Measurements from ENCODE around the gene ZNF827.

ZNF827 gene

DNA sequence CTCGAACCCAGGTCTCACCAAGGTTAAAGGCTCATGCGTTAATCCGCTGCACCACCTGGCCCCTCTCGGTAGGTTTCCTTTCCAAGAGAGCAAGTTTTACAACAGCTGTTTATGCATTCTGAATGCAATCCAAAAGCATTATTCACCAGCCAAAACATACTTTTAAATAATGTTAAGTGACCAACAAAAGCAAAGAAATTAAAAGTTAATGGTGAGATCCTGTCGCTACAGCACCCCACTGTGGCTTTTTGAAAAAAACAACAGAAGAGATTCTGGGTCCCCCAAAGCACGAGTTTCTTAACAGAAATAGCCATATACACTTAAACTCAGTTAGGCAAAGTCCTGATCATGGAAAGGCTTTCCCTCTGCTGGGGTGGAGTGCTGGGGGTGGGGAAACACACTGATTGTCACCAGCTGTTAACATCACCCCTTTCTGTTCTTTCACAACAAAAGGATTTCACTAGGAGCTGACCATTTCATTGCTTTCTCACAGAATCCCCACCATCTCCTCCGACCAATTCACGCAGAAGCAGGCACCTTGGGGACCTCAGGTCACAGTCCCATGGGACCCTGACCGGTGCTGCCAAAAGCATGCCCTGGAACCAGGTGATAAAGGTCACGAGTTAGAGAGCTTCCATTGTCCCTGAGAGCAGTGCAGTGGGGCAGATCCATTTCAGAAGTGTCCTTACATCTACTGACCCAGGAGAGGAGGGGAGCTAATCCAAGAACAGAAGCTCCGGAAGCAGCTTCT, 51.2 kb downstream of the ZNF827 start:
- peak; percentile 47 for DNase-seq (ENCODE audit: low read depth)

DNA sequence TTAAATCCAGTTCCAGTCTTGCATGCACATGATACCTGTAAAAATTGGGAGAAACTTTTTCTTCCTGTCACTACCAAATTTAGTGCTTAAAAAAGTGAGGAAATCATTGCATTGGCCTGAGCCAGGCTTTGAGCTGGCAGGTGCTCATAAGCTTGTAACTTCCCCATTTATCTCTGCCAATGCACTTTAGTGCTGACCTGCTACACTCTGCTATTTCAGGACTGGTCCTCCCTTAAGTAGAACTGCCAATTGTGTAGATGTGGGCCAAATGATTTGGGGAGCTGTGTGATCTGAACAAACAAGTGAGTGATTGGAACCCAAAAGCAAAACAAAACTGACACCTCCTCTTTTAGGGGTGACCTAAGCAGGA, 51.8 kb downstream of the ZNF827 start:
- no peak for DNase-seq (ENCODE audit: low read depth)

DNA sequence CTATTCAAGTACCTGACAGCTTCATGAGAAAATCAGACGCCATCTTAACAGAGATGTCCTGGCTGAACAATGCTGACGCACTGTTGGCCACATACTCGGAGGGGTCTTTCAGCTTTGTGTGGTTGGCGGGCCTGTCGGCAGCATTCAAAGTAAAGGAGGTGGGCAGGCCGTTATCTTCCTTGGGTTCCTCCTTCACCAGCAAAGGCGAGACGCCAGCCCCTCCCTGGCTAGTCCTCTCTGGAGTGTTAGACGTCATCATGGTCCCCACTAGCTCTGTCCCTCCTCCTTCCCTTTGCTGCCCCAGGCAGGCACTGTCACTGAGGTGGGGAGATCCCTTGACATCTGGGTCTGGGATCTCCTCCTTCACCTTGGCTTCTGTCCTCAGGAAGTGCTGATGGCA, 53.0 kb downstream of the ZNF827 start:
- no peak for DNase-seq (ENCODE audit: low read depth)

DNA sequence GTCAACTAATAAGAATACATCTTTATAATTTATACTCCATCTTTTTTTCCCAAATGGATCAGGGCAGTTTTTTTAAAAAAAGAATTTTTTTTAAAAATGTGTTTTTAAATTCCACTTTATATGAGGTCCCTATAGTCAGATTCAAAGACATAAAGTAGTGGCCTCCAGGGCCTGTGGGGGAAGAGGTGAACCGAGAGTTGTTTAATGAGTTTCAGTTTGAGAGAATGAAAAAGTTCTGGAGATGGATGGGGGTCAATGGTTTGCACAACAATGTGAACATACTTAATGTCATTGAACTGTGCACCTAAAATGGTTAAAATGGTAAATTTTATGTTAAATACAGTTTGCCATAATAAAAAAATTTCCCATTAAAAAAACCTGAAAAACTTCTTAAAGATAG, 53.8 kb downstream of the ZNF827 start:
- no peak for DNase-seq (ENCODE audit: low read depth)

DNA sequence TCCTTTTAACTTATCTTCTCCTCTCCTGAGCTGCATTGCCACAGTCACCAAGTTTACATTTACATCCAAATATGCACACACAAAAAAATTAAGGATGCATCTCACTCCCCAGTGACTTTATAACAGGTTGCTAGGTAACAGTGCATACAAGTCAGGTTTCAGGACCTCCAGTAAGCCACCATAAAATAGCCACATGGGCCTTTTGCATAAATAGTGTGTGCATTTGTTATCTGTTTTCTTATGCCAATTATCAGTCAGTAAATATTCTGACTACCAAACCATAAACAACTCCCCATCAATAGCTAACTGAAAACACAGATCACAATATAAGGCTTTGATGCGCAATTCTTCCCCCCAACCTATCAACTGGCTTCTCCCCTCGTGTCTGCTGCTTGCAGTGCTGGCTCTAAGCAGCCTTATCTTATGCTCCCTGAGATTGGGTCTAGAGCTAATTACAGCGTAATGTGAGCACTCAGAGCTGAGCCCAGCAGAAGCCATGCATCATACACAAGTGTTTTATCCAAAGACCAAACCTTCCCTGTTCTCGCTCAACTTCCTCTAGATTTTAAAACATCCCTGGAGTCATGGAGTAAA, 55.4 kb downstream of the ZNF827 start:
- DNase-seq (ENCODE audit: low read depth) = no peak

DNA sequence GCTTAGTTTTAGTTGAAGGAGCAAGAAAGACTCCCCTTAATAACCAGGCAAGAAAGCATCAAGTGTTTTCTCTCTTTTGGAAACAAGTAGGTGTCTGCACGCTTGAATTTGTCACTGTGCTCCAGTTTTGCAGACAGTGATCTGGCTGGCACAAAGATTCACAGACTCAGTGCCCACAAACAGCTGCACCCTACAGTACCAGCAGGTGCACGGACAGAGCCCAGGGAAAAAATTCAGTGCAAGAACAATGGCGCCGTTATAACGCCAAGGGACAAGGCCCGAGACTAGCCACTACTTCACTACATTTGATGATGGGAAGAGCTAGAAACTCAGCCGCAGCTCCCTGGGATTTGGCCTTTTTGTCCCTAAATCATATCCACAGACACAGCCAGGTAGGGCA, 56.0 kb downstream of the ZNF827 start:
- no peak for DNase-seq (ENCODE audit: low read depth)

DNA sequence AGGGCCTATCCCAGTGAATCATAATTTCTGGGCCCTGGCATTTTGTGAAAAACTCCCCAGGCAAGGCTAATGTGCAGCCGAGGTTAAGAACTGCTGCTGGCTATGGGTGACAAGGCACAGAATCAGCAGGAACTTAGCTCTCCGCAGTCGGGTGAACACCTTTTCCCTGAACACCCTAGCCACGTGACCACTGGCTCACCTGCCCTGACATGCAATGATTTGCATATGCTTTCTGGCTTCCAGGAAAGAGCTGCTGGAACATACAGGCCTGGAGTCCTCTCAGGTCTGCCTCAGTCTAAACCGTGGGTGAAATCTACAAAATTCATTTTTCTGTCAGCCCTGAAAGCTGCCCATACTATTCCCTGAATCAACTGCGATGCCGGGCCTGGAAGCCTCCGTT, 56.6 kb downstream of the ZNF827 start:
- DNase-seq (ENCODE audit: low read depth) = no peak

DNA sequence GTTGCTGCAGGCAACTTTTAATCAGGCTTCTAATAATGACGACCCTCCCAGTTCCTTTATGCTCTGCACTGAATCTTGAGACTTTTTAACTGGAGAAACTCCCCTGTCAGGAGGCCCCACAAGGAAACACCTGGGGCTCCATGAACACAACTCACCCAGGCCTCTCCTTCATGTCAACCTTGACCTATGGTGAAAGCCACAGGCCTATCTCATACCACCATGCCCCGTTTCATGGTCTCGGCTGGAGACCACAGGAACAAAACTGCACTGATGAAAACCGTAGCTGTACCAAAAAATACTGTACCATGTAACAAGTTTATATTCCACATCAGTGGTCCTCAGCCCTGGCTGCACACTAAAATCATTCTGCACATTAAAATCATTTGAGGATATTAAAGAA, 57.0 kb downstream of the ZNF827 start:
- no peak for DNase-seq (ENCODE audit: low read depth)

DNA sequence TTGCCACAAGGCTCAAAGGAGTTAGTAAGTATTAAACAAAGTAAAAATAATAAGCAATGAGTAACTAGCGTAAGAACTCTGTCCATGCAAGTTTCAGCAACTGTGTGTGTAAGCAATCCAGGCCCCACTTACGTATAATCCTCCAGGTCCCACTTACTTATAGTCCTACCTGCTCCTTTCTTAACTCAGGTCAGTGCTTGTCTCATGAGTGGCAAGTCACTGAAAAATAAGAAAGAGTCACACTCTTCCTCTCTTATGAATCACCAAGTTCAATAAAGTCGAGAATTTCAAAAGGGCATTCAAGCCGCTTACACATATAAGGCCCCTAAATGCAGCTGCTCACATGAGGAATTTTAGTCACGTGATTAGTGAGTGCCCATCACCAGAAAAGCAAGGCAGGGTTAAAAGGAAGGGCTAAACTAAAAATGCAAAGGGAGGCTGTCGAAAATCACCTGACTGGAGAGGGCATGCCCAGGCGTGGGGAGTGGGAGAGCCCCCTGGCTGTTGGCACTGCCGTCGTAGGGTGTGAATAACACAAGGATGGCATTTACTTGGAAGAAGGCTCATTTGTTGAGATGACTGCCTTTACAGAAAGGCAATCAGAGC, 58.2 kb downstream of the ZNF827 start:
- DNase-seq (ENCODE audit: low read depth) = no peak

DNA sequence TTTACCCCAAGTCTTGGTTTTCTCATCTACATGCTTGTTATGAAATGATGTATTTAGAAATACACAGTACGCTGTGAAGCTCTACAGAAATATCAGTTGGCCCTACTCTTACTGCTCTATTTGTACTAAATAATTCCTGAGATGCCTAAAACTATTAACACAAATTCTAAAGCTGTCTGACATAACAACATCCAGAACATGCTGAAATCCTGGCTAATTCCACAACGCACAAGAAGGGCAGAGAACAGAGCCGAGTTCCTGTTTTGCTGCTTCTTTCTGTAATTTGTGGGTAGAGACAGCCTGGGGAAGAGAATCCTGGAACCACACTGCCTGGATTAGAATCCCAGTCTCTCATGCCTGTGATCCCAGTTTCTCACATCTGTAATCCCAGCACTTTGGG, 59.0 kb downstream of the ZNF827 start:
- DNase-seq (ENCODE audit: low read depth) = no peak

DNA sequence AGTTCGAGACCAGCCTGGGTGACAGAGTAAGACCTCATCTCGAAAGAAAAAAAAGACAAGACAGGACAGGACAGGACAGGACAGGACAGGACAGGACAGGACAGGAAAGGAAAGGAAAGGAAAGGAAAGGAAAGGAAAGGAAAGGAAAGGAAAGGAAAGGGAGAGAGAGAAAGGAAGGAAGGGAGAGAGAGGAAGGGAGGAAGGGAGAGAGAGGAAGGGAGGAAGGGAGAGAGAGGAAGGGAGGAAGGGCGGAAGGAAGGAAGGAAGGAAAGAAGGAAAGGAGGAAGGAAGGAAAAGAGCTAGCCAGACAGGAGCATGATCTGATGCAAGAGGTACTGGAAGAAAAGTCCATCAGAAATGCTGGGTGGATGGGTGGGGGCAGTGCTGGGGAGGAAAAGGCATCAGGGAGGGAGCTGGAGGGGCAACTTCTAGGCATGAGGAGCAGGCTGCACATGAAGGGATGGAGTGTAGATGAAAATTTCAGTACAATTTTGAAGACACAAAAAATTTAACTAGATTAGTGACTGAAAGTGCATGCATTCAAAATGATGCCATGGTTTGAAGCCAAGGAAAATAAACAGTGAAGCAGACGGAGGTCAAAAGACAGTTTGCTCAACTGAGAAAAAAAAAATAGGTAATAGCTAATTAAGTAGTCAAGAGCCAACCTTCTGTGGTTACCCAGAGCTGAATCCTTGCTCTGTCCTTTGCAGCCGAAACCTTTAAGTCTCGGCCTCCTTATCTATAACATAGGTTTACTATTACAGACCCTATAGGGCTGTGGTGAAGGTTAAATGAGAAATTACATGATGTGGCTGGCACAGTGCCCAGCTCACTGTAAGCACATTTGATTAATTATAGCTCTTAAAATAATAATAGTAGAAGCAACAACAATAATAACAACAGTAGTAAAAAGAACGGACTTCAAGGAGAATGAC, 59.9 kb downstream of the ZNF827 start:
- peak; percentile 18 for DNase-seq (ENCODE audit: low read depth)

DNA sequence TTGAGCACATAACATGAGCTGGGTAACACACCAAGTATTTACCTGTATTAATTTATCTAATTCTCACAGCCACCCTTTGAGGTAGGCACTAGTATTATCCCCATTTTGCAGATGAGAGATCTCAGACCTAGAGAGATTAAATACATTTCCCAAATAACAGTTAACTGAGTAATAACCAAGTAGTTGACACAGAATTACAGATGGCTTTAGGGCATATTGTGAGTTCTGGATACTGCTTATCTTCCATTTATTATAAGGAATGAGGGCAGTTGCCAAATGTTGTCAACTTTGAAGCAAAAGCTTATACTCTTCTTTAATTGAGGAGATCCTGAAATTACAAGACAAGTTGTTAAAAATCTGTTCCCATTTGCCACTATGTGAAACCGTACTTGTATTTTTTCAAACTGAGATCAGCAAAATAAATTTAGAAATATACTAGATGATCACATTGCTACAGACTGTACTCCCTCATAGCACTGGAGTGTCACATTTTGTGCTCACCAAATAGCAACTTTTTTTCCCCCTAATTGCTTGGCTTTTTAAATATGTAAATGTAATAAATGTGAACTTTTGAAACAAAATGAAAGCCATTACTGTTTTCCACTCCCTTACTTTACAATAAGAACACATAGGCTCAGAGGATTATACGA, 62.0 kb downstream of the ZNF827 start:
- DNase-seq (ENCODE audit: low read depth) = no peak

DNA sequence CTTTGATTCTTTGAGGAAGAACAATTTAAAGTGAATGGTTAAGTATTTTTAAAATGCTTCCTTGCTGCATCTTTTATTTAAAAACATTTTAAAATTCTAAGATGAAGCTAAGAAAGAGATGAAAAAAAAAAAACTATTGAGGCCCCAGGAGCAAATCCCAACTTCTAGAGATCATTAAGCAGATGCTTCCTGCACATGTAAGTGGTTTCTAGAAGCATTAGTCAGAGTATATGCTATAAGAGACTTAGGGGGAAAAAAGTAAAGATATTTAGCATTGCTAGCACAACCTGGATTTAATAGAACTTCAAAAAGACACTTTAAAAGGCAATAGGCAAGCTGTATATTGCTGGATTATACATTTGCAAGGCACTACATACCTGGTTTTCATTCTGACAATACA, 64.7 kb downstream of the ZNF827 start:
- no peak for DNase-seq (ENCODE audit: low read depth)

DNA sequence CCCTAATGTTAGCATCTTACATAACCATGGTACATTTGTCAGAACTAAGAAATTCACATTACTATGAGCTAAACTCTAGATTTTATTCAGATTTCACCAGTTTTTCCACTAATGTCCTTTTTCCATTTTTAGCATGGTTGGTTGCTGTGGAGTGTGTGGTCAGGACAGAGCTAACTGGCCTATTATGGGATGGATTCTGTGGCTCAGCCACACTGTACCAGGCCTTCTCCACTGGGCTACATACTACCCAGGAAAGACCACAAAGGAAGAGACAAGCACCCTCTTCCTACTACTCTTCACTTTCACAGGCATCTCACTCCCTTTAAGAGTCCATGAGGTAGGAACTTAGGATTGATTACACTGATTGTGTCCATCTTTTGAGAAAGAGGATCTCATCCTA, 67.4 kb downstream of the ZNF827 start:
- no peak for DNase-seq (ENCODE audit: low read depth)

DNA sequence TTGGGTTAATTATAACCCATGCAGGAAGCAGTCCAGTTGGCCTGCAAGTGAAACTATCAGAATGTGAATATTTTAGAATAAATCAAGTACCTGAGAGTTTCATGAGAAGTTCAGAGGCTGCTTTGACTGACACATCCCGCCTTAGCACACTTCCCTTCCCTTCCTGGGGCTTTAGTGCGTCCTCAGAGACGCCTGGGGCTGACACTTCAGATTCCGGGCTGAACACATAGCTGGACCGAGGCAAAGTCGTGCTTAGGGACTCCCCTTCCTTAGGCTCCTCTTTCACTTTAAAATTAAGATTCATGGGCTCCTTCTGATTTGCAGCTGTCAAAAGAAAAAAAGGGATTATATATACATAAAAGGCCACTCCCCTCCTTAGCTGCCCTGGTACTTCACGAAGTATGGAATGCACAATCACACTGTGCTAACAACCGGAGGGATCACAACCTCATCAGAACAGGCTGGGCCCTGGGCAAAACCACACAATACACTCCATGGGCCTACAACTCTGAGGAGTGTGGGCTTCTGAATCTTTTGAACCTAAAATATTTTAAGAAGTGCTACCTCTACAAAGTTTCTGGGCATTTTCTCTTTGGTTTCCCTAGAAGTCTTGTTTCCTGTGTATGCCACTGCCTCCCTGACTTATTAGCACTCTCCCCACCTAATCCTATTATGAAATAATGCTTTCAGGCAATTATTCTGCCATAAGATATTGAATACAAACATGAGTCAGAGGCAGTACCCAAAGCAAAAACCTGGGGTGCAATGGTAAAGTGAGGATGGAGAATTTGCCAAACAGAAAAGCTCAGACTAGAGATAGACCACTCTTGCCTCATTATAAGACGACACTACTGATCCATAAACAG, 68.2 kb downstream of the ZNF827 start:
- DNase-seq (ENCODE audit: low read depth) = no peak

DNA sequence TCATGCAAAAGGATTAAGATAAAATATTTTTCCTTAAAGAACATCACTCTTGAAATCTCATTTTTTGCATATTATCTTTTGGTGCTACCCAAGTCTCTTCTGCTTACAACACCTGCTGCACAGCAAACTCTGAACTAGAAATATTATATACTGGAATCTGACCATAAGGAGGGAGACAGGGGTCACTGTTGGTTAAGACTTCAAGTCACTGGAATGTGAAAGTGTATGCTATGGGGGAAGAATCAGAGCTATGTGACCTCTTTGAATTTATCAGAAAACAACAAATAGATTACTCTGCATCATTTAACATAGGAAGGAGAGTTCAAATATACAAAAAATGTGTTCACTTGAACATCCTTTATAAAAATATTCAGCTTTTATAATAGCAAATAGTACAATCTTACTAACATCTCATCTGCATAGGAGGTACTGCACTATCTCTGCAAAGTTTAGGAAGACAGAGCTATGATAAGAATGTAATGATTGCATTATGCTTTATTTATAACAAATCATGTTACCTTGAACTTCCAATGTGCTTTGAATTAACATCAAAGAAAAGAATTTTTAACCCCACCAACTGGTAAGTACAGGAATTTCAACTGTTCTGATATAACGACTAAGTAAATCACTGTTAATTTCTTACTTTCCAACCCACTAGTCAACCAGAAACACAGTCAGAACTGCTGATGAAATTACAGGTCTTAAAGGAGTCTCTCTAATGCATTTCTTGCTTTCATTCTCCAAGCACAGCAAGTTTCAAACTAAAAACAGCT, 69.8 kb downstream of the ZNF827 start:
- no peak for DNase-seq (ENCODE audit: low read depth)

DNA sequence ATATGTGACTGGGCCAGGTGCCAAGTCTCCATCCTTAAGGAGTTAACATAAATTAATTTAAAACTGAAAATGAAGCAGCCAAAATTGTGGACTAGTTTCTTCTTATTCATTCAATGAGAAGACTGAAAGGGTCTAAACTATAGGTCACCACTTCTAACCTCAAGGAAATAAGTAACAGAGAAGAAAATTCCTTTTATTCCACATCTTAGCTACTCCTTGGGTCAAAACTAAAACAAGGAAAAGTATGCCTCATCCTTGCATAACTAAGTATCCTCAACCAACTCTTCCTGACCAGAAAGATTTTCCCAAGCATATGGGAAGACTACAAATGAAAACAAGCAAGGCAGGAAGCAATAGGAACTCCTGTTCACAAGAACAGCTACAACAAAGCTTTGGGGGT, 71.2 kb downstream of the ZNF827 start:
- no peak for DNase-seq (ENCODE audit: low read depth)

DNA sequence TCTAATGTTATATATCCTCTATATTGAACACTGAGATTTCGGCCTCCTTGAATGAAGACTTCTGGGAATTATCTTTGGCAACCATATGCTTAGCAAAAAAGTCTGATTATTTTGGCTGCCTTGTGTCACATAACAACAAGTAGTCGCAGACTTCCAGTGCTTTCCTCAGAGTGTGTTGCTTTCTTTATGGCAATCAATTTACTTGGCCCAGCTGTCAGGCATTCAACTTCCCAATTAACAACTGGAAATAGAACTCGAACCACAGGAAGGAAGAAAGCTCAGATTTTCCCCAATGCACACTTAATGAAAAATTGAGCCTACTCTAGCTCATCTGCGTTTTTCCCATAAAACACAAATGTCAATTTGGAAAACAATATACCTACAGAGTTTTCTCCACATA, 71.6 kb downstream of the ZNF827 start:
- DNase-seq (ENCODE audit: low read depth) = no peak

DNA sequence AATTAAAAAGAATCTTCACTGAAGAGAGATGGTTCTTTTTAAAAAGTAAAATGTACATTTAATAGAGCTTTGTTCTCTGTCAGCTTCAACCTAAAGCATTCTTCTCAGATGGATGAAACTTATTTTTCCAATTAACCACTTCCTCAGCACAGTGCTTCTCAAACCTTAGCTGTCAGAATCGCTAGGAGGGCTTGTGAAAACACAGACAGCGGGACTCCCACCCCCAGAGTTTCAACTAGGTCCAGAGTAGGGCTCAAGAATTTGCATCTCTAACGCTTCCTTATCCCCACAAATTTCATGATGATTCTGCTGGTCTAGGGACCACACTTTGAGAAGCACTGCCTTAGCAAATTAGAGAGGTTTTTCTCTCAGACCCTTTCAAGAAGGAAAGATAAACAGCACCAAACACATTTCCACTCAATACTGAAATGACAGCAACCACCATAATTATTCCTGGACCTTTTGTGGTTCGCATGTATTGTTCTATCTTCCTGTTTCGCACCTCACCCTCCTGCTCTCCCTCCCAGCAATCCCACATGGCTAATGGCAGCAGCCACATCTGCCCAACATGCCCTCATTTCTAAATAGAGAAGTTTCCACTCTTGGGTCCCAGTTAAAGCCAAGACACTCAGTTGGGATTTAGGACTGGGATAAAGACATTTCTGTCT, 73.2 kb downstream of the ZNF827 start:
- DNase-seq (ENCODE audit: low read depth) = no peak

DNA sequence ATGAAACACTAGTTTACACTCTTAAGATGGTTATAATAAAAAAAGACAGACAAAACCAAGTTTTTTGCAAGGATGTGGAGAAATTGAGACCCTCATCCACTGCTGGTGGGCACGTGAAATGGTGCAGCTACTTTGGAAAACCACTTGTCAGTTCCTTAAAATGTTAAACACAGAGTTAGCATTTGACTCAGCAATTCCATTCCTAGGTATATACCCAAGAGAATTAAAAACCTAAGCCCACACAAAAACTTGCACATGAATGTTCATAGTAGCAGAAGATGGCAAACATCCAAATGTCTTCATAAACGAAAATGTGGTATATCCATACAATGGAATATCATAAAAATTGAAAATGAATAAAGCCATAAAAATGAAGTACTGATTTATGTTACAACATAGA, 75.4 kb downstream of the ZNF827 start:
- no peak for DNase-seq (ENCODE audit: low read depth)

Measured in stromal cell of bone marrow (primary cell).